HUES6 (cell line): Measurements from ENCODE around the gene PTPRA.

ENCODE experiments used
- H3K27ac ChIP-seq: 2 replicates; pipeline ENCODE4 v1.7.0; 2013; ENCODE audit warnings: low read depth, mild to moderate bottlenecking, low read length, inconsistent platforms
- H3K27me3 ChIP-seq: 2 replicates; pipeline ENCODE4 v1.6.1; 2013; ENCODE audit warnings: low read length; ENCODE audit not compliant: control insufficient read depth, insufficient read depth
- H3K36me3 ChIP-seq: 2 replicates; pipeline ENCODE4 v1.6.1; 2013; ENCODE audit warnings: low read length; ENCODE audit not compliant: control insufficient read depth, insufficient read depth
- H3K4me1 ChIP-seq: 2 replicates; pipeline ENCODE4 v1.6.1; 2013; ENCODE audit warnings: low read length; ENCODE audit not compliant: control insufficient read depth, insufficient read depth
- H3K4me3 ChIP-seq: 2 replicates; pipeline ENCODE4 v1.5.1; 2013; ENCODE audit warnings: low read depth, low read length
- H3K9ac ChIP-seq: one replicate; pipeline ENCODE4 v1.6.1; 2013; ENCODE audit warnings: mild to moderate bottlenecking, low read length
- H3K9me3 ChIP-seq: 2 replicates; pipeline ENCODE4 v1.6.1; 2013; ENCODE audit warnings: low read depth, low read length; ENCODE audit not compliant: control insufficient read depth, insufficient read depth

The PTPRA gene

DNA sequence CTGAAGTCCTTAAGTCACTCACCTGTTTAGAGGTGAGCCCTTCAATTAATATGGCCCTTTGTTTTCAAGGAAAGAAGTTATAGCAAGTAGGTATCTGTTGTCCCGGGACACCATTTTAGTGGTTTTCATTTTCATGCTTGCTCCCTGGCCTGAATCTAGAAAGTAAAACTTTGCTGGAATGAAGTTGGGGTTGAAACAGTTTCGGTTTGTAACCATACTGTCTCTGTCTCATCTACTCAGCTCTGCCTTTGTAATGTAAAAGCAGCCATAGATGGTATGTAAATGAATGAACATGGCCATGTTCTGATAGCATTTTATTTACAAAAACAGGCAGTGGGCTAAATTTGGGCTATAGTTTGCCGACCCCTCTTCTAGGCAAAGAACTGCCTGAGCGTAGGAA is 105.2 kb downstream of the PTPRA start:
- H3K27me3 ChIP-seq = no peaks in the 10 kb centered on the region
- no peaks in the 10 kb centered on the region; the same call in 1 of the 2 replicates for H3K4me1 ChIP-seq
- H3K9me3 ChIP-seq = no peaks in the 10 kb centered on the region
- H3K4me3 ChIP-seq = no peak overlapping the region
- H3K9ac ChIP-seq = no peak overlapping the region
- H3K27ac ChIP-seq = no peak overlapping the region
- no peaks in the 10 kb centered on the region for H3K36me3 ChIP-seq

DNA sequence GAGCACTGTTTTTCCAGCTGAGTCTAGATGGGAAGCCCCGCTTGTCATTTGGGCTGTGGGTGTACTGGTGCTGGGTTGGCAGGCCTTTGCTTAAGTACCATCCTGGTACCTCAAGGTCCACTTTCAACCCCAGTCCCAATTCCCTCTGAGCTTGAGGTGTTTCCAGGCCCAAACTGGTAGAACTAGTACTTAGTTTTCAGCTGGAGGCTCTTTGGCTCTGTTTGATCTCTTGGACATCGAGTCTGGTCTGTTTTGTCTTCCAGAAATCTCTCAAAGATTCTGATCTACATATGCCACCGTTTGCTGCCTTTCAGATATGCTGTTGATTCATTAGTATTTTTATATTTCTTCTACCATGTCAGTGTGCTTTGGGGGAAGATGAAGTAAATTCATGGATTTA is 108.4 kb downstream of the PTPRA start:
- H3K36me3 ChIP-seq = peaks cover 15% of the 10 kb centered on the region
- H3K4me3 ChIP-seq = no peak overlapping the region
- H3K9ac ChIP-seq = no peak overlapping the region
- H3K4me1 ChIP-seq = peaks cover 6% of the 10 kb centered on the region
- H3K9me3 ChIP-seq = no peaks in the 10 kb centered on the region
- H3K27ac ChIP-seq = no peak overlapping the region
- no peaks in the 10 kb centered on the region for H3K27me3 ChIP-seq

DNA sequence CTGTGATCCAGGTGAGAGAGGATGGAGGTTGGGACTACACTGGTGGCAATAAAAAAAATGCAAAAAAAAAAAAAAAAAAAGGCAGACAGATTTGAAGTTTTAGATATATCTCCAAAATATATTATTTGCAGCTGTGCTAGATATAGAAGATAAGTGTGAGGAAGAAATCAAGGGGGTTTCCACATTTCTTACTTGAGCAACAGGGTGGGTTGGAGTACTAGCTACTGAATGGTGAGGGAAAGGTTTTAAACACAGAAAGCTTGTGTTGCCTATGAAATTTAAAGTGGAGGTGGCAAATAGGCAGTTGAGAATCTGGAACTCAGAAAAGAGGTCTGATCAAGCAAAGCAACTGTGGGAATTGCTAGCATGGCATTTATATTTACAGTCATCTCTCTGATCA is 110.2 kb downstream of the PTPRA start:
- Histone ChIP-seq H3K9me3 (no peaks in the 10 kb centered on the region), H3K4me1 (peaks cover 6% of the 10 kb centered on the region), H3K27ac (no peak overlapping the region), H3K9ac (no peak overlapping the region), H3K27me3 (no peaks in the 10 kb centered on the region), H3K36me3 (peaks cover 29% of the 10 kb centered on the region), H3K4me3 (no peak overlapping the region)

DNA sequence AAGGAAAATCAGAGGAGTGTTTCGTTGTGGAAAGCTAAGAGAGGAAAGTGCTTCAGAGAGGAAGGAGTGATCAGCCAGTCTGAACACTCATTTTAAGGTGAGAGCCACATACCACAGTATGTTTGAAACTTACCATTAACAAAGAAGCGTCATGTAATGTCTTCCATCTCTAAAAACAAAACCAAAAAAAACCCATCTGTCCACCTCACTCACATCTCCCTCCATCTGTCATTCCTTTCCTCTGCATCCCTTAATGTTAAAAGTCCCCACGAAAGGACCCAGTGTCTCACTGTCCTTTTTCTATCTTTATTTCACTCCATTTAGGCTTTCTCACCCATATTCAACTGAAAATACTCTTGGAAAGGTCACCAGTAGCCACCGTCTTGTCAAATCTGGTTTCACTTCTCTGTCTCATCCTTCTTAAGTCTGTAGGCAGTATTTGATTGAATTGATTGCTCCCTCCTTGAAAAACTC is 110.8 kb downstream of the PTPRA start:
- H3K4me1 ChIP-seq = peaks cover 6% of the 10 kb centered on the region; the same call in 1 of the 2 replicates
- no peak overlapping the region for H3K4me3 ChIP-seq
- H3K27ac ChIP-seq = no peak overlapping the region
- no peaks in the 10 kb centered on the region for H3K9me3 ChIP-seq
- H3K27me3 ChIP-seq = no peaks in the 10 kb centered on the region
- peaks cover 34% of the 10 kb centered on the region for H3K36me3 ChIP-seq
- no peak overlapping the region for H3K9ac ChIP-seq

DNA sequence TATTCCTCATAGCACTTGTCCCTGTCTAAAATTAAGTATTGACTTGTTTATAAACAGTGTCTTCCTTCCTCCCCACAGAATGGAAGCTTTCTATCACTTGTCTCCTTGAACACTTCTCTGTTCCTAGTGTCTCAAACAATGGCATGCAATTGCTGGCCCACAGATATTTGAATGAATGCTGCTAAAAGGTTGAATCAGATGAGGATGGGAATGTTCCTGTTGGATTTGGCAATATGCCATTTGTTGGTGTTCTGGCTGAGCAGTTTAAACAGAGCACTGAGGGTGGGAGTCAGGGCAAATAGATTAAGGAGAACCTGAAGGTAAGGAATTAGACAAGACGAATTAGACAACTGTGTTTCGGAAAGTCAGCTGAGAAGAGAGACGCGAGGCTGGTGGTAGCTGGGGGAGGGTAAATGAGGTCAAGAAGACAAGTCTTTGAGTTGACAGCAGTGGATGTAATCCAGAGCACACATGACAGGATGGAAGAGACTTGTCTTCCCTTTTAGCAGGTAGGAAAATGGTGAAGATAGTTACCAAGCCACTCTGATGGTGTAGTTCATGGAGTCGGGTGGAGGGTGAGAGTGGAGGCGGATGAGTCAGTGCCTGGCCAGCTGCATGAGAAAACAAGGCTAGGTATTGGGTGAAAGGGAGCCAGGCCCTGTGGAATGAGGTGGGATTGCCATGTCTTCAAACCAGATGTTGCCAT is 111.8 kb downstream of the PTPRA start:
- peaks cover 6% of the 10 kb centered on the region; the same call in 1 of the 2 replicates for H3K4me1 ChIP-seq
- H3K36me3 ChIP-seq = peaks cover 43% of the 10 kb centered on the region
- H3K9me3 ChIP-seq = no peaks in the 10 kb centered on the region
- no peaks in the 10 kb centered on the region for H3K27me3 ChIP-seq
- no peak overlapping the region for H3K4me3 ChIP-seq
- H3K9ac ChIP-seq = no peak overlapping the region
- H3K27ac ChIP-seq = no peak overlapping the region

DNA sequence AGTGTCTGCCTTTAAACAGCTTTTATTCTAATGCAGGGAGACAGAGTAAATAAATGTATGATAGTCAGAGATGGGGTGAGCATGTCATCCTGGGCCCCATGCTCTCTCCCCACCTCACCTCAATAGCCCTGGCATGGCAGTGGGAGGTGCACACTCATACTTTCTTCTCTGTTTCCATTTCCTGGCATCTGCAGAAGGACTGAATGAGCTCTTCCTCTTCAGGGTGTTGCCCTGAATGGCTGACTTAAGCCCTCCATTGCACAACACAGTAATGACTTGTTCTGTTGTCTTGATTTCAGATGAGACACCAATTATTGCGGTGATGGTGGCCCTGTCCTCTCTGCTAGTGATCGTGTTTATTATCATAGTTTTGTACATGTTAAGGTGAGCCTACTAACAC is 113.2 kb downstream of the PTPRA start:
- Histone ChIP-seq H3K4me3 (no peak overlapping the region), H3K4me1 (peaks cover 6% of the 10 kb centered on the region; the same call in 1 of the 2 replicates), H3K9me3 (no peaks in the 10 kb centered on the region), H3K9ac (no peak overlapping the region), H3K27ac (no peak overlapping the region), H3K36me3 (peaks cover 55% of the 10 kb centered on the region), H3K27me3 (no peaks in the 10 kb centered on the region)

DNA sequence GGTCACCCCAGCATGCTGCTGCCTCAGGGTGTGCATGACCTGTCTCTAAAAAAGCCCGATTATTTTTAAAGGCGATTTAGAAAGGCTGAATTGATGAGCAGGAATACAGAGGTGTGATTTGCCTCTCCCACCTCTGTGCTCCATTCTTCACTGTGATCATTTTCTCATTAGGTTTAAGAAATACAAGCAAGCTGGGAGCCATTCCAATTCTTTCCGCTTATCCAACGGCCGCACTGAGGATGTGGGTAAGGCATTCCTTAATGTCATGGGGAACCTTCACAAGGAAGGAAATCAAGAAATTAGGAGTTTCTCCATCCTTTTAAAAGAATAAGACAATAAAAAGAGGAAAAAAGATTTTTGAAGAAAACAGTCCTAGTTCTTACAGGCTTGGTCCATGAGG is 114.6 kb downstream of the PTPRA start:
- H3K36me3 ChIP-seq = peaks cover 61% of the 10 kb centered on the region
- peaks cover 6% of the 10 kb centered on the region; the same call in 1 of the 2 replicates for H3K4me1 ChIP-seq
- no peaks in the 10 kb centered on the region for H3K9me3 ChIP-seq
- H3K27ac ChIP-seq = no peak overlapping the region
- H3K27me3 ChIP-seq = no peaks in the 10 kb centered on the region
- no peak overlapping the region for H3K9ac ChIP-seq
- H3K4me3 ChIP-seq = no peak overlapping the region

DNA sequence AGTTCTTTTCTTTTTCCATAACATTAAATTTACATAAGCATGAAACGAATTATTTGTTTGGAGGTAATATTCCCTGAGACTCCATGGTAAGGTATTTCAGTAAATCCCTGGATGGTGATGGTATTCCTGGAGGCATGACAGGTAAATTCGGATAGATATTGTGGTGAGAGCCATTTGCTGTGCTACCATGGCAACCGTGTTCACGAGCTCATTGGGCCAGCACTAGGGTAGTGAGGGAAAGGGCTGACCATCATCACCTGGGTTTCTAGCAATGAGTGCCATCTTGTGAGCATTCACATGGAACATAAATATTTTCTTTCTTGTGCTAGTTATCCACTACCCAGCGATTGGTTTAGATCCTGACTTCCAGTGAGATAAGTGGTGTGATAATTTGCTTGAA is 118.3 kb downstream of the PTPRA start:
- Histone ChIP-seq H3K4me3 (no peak overlapping the region), H3K36me3 (peaks cover 72% of the 10 kb centered on the region), H3K4me1 (no peaks in the 10 kb centered on the region), H3K9me3 (no peaks in the 10 kb centered on the region), H3K9ac (no peak overlapping the region), H3K27ac (no peak overlapping the region), H3K27me3 (no peaks in the 10 kb centered on the region)

DNA sequence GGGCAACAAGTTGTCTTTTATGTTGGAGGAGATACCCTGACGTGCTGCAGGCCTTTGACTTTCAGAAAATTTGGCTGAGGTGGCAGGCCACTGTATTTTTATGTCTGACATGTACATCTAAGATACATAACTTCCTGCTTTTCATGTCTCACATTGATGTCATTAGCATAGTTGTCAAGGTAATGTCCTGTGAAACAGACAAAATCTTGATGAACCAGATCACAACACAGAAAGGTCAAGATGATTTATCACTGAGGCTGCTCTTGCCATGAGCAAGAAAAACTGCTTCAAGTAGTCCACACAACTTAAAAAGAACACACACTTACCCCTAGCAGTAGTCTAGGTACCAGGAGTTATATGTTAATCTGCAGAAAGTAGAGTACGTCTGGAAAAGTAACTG is 120.0 kb downstream of the PTPRA start:
- H3K9ac ChIP-seq = no peak overlapping the region
- H3K36me3 ChIP-seq = peaks cover 59% of the 10 kb centered on the region
- no peak overlapping the region for H3K27ac ChIP-seq
- no peak overlapping the region for H3K4me3 ChIP-seq
- H3K9me3 ChIP-seq = no peaks in the 10 kb centered on the region
- no peaks in the 10 kb centered on the region for H3K27me3 ChIP-seq
- no peaks in the 10 kb centered on the region for H3K4me1 ChIP-seq

DNA sequence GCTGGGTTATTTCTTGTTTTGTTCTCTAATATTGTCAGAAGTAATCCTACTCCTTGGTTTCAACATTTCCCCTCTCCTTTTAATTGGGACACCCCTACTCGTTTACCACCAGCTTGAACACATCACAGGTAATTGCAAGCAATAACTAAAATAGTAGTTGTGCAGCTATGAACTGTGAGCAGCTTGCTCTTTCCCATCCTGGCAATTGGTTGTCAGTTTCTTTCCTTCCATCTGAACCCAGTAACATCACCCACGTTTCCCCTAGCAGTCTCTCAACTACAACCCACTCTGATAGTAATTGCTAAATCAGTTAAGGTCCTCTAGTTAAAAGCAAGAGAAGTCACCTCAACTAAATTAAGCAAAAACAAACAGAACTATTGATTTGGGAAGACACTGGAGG is 122.5 kb downstream of the PTPRA start:
- Histone ChIP-seq H3K9me3 (no peaks in the 10 kb centered on the region), H3K4me3 (no peak overlapping the region), H3K27me3 (no peaks in the 10 kb centered on the region), H3K36me3 (peaks cover 39% of the 10 kb centered on the region), H3K4me1 (no peaks in the 10 kb centered on the region), H3K27ac (no peak overlapping the region), H3K9ac (no peak overlapping the region)

DNA sequence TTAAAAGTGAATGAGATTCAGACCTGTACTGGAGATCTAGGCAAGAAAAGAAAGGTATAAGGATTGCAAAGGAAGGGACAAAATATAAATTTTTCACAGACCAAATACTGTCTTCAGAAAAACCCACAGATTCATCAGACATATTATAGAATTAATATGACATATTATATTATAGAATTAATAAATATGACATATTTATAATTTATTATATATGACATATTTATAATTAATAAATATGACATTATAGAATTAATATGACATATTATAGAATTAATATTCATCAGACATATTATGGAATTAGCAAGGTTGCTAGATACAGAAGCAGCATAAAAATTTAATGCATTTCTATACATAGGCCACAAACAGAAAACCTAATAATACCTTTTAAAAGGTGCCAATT is 125.4 kb downstream of the PTPRA start:
- Histone ChIP-seq H3K27me3 (no peaks in the 10 kb centered on the region), H3K36me3 (peaks cover 19% of the 10 kb centered on the region; the same call in 1 of the 2 replicates), H3K4me3 (no peak overlapping the region), H3K27ac (no peak overlapping the region), H3K4me1 (no peaks in the 10 kb centered on the region), H3K9me3 (no peaks in the 10 kb centered on the region), H3K9ac (no peak overlapping the region)
